ENCODE results near the gene FKBP2. TPM values are rescaled to one million over a fixed set of nuclear protein-coding genes. Genes with fewer than 3 reads are reported as not detected.
A peak's percentile ranks its signal among the peaks of the same experiment; 100 is the strongest.

FKBP2 gene
- total RNA-seq, 1 donor = 8.1 TPM

DNA sequence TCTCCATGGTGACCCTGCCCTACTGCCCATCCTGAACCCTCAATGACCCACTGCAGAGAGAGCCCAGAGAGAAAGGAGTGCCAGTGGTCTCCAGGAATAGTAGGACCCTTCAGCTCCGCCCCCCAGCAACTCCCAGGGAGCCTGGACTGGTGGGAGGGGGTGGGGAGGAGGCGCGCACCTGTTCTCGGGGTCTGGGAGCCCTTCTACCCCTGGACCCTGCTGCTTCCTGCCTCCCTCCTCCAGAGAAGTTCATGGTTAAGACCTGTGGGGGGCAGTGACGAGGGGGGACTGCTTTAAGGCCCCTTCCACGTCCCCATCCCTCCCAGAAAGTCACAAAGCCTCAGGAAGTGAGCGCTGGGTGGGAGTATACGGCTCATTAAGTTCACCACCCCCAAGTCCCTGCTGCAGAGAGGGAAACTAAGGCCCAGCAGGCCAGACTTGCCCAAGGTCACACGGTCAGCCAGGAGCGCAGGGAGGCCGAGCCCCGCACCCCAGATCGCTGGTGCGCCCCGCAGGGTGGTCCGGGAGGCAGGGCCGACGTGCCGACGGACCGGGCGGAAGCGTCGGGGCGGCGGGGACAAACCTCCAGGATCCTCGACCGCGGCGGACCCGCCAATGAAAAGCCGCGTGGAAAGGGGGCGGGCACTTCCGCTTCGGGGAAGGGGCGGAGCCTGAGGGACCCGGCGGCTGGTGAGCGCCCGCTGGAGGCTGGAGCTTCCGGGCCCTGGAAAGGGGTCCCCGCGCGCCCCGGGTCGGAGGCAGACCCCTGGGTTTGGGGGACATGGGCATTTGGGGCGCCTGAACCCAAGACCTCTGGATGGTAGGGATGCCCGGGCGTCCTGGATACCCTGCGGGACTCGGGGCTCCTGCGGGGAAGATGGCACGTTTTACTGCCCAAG, 15.0 kb upstream of the FKBP2 start, which contains the start of the genes NUDT22 and TRPT1:
TSS of gene NUDT22 (plus strand) at position 667 of the 899 bp plus-strand sequence. CDS start 379 bp downstream, outside the sequence.
TSS of gene TRPT1 (minus strand) at position 579 of the 899 bp plus-strand sequence. CDS start at position 253, 326 bp downstream.
- Histone ChIP-seq H3K4me1 (ENCODE audit: insufficient read depth, low read length) (peaks cover 49% of the 10 kb centered on the region), H3K9me3 (ENCODE audit: low read depth, low read length) (no peaks in the 10 kb centered on the region)

DNA sequence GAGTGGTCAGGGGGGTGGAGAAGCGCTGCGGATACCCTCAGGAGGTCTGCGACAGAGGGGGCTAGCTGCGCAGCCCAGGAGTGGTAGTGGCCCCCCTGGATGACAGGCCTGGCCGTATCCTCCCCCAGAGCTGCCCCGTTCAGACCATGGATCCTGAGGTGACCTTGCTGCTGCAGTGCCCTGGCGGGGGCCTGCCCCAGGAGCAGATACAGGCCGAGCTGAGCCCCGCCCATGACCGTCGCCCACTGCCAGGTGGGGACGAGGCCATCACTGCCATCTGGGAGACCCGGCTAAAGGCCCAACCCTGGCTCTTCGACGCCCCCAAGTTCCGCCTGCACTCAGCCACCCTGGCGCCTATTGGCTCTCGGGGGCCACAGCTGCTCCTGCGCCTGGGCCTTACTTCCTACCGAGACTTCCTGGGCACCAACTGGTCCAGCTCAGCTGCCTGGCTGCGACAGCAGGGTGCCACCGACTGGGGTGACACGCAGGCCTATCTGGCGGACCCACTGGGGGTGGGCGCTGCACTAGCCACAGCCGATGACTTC, 14.3 kb upstream of the FKBP2 start:
- no peaks in the 10 kb centered on the region for H3K27me3 ChIP-seq (ENCODE audit: insufficient read depth, low read length)
- H3K9me3 ChIP-seq (ENCODE audit: low read depth, low read length) = no peaks in the 10 kb centered on the region
- peaks cover 57% of the 10 kb centered on the region for H3K4me1 ChIP-seq (ENCODE audit: insufficient read depth, low read length)
- peak overlapping the region; percentile 79 for H3K4me3 ChIP-seq (ENCODE audit: low read length)

More for the DNA sequence above, 15.0 kb upstream of the FKBP2 start, which contains the start of the genes NUDT22 and TRPT1:
- H3K4me3 ChIP-seq (ENCODE audit: low read length) = peak within 1 kb of the TSS; percentile 79
- H3K27me3 ChIP-seq (ENCODE audit: insufficient read depth, low read length) = no peaks in the 10 kb centered on the region

DNA sequence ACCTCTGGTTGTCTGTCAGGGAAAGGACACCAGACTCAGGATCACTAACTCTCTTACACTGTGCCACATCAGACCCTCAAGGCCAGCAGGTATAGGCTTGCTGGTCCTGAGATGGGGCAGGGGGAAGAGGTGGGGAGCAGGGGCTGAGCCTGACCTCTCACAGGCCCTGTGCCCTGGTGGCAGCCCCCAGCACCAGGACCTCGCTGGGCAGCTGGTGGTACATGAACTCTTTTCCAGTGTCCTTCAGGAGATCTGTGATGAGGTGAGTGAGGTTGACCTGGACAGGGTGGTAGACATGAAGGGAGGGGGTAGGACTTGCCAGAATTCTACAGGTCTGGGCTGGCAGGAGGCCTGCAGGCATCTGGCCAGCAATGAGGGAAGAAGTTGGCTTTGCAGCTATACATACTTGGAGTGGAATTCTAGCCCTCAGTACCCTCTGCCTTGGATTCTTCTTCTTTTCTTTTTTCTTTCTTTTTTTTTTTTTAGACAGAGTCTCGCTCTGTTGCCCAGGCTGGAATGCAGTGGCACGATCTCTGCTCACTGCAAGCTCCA, 13.4 kb upstream of the FKBP2 start:
- no peaks in the 10 kb centered on the region for H3K27me3 ChIP-seq (ENCODE audit: insufficient read depth, low read length)
- H3K4me1 ChIP-seq (ENCODE audit: insufficient read depth, low read length) = peaks cover 66% of the 10 kb centered on the region
- peak overlapping the region; percentile 79 for H3K4me3 ChIP-seq (ENCODE audit: low read length)
- H3K9me3 ChIP-seq (ENCODE audit: low read depth, low read length) = no peaks in the 10 kb centered on the region

DNA sequence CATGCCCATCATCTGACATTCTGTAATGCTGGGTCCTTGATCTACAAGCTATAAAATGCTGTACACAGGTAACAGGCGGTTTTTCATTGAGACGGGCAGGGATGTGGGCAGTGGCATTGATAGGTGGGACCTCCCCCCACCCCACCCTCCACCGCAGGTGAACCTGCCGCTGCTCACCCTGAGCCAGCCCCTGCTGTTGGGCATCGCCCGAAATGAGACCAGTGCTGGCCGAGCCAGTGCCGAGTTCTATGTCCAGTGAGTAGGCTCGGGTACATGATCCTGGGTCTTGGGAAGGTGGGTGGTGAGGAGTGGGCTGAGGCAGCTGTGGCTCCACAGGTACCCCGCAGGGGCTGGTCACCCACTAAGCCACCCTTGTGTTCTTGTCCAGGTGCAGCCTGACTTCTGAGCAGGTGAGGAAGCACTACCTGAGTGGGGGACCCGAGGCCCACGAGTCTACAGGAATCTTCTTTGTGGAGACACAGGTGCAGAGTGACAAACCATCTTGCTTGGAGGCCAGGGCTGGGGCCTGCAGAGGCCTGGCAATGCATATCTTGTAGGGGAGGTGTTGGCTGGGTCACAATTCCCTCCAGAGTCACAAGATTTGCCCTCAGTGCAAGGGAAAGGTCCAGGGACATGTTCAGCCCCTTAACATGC, 11.7 kb upstream of the FKBP2 start:
- H3K27me3 ChIP-seq (ENCODE audit: insufficient read depth, low read length) = no peaks in the 10 kb centered on the region
- H3K9me3 ChIP-seq (ENCODE audit: low read depth, low read length) = no peaks in the 10 kb centered on the region
- no peak overlapping the region for H3K4me3 ChIP-seq (ENCODE audit: low read length)
- peaks cover 76% of the 10 kb centered on the region for H3K4me1 ChIP-seq (ENCODE audit: insufficient read depth, low read length)

DNA sequence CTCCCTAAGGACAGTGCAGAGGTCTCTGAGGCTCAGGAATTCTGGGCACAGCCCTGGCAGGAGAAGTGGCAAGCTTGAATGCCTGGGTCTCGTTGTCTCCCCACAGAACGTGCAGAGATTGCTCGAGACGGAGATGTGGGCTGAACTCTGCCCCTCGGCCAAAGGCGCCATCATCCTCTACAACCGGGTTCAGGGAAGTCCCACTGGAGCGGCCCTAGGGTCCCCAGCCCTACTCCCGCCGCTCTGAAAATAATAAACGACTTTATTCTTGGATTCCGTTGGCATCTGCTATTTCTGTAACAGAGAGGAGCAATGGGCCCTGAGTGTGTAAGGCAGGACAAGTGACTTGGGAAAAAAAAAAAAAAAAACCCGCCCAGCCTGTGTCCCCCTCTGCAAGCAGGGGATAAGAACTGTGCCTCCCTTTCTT, 11.1 kb upstream of the FKBP2 start:
- no peaks in the 10 kb centered on the region for H3K9me3 ChIP-seq (ENCODE audit: low read depth, low read length)
- H3K4me1 ChIP-seq (ENCODE audit: insufficient read depth, low read length) = peaks cover 72% of the 10 kb centered on the region
- H3K27me3 ChIP-seq (ENCODE audit: insufficient read depth, low read length) = no peaks in the 10 kb centered on the region
- peak overlapping the region; percentile 67 for H3K4me3 ChIP-seq (ENCODE audit: low read length)

DNA sequence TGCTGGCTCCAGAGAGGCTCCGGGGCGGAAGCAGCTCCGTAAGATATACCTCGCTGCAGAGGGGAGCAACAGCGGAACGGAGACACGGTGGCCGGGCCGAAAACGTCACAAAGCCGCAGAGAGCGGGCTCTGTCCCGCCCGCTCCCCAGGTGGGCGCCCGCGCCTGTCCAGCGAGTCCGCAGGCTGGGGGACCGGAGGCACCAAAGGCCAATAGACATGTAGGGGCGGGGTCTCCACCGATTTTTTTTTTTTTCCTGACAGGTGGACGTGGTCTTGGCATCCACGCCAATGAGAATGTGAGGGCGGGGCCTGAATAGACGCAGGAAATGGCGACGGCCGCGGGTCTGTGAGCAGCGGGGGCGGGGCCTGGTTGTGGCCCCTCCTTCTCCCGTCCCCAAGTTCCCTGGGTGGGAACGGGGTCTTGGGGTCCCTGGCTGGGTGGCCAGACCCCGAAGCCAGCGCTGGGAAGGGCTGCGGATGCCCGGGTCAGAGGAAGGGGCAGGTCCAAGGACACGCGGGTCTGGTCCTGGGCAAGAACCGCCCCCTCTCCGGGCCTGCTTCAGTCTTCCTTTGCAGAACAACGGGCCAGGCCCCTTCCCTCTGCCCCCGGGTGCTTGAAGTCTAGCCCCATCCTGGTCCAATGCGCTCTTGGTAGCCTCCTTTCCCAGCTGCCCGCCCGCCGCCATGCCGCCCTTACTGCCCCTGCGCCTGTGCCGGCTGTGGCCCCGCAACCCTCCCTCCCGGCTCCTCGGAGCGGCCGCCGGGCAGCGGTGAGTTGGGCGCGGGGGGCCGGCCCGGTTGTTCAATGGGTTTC, 10.5 kb upstream of the FKBP2 start, which contains the start of gene DNAJC4:
TSS of gene DNAJC4 (plus strand) at position 378 of the 814 bp plus-strand sequence. CDS start at position 685, 307 bp downstream.
- no peaks in the 10 kb centered on the region for H3K9me3 ChIP-seq (ENCODE audit: low read depth, low read length)
- H3K4me3 ChIP-seq (ENCODE audit: low read length) = peak within 1 kb of the TSS; percentile 67
- no peaks in the 10 kb centered on the region for H3K27me3 ChIP-seq (ENCODE audit: insufficient read depth, low read length)
- peaks cover 71% of the 10 kb centered on the region for H3K4me1 ChIP-seq (ENCODE audit: insufficient read depth, low read length)

DNA sequence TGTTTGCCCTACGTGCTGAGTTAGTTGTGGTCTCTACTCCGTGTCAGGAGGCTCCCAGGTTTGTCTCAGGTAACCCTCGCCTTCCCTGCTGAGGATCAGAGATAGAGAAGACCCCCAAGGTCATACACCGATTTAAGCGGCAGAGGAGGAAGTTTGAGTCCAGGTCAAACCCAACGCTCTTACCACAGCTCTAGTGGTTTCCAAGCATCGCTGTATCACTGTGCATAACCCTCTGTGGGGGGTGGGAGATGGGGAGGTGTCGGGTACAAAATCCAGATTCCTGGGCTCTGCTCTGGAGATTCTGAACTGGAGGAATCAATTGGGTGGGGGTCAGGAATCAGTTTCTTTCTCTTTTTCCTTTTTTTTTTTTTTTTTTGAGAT, 9.9 kb upstream of the FKBP2 start:
- Histone ChIP-seq H3K4me3 (ENCODE audit: low read length) (peak overlapping the region; percentile 67), H3K27me3 (ENCODE audit: insufficient read depth, low read length) (no peaks in the 10 kb centered on the region), H3K9me3 (ENCODE audit: low read depth, low read length) (no peaks in the 10 kb centered on the region), H3K4me1 (ENCODE audit: insufficient read depth, low read length) (peaks cover 72% of the 10 kb centered on the region)

DNA sequence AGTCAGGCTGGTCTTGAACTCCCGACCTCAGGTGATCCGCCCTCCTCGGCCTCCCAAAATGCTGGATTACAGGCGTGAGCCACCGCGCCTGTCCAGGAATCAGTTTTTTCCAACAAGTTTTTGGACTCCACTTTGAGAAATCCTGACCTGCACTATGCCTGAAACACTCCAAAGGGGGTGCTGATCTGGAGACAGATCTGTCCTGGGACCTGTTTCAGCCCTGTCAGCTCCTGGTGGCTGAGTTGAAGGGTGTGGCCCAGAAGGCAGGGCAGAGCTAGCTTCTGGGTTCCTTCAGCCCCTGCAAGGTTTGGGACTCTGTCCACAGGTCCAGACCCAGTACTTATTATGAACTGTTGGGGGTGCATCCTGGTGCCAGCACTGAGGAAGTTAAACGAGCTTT, 9.3 kb upstream of the FKBP2 start:
- Histone ChIP-seq H3K27me3 (ENCODE audit: insufficient read depth, low read length) (no peaks in the 10 kb centered on the region), H3K9me3 (ENCODE audit: low read depth, low read length) (no peaks in the 10 kb centered on the region), H3K4me1 (ENCODE audit: insufficient read depth, low read length) (peaks cover 72% of the 10 kb centered on the region), H3K4me3 (ENCODE audit: low read length) (no peak overlapping the region)

DNA sequence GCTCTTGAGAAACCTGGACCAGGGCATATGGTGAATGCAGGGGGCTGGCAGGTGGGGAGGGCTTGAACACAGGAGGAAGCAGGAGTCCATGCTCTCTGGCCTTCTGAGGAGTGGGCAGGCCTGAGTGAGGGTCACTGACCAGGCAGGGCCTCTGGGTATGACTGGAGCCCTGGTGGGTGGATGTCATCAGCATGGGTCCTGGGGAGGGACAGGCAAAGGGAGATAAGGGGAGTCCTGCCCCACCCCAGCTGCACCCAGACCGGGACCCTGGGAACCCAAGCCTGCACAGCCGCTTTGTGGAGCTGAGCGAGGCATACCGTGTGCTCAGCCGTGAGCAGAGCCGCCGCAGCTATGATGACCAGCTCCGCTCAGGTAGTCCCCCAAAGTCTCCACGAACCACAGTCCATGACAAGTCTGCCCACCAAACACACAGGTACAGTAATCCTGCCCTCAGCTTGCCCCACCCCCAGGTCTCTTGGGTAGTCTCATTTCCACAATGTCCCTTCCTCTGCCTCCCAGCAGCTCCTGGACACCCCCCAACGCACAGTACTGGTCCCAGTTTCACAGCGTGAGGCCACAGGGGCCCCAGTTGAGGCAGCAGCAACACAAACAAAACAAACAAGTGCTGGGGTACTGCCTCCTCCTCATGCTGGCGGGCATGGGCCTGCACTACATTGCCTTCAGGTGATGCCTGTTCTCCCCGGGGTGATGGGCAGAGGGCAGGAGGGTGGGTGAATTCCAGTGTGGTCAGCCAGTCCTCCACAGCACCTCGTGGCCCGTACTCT, 8.5 kb upstream of the FKBP2 start:
- no peaks in the 10 kb centered on the region for H3K27me3 ChIP-seq (ENCODE audit: insufficient read depth, low read length)
- no peaks in the 10 kb centered on the region for H3K9me3 ChIP-seq (ENCODE audit: low read depth, low read length)
- H3K4me1 ChIP-seq (ENCODE audit: insufficient read depth, low read length) = peaks cover 65% of the 10 kb centered on the region
- H3K4me3 ChIP-seq (ENCODE audit: low read length) = no peak overlapping the region

DNA sequence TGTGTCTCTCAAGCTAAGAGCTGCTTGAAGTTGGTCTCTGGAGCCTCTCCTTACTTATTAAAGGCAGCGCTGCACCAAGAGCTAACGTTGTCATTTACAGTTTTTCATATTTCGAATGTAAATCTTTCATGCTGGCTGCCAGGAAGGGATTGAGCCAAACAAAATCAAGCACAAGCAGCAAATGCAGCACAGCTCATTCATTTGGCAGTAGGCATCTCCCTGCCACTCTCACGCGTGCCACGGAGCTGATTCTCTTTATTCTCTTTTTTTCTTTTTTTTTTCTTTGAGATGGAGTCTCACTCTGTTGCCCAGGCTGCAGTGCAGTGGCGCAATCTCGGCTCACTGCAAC, 8.0 kb upstream of the FKBP2 start:
- no peaks in the 10 kb centered on the region for H3K27me3 ChIP-seq (ENCODE audit: insufficient read depth, low read length)
- peaks cover 65% of the 10 kb centered on the region for H3K4me1 ChIP-seq (ENCODE audit: insufficient read depth, low read length)
- no peaks in the 10 kb centered on the region for H3K9me3 ChIP-seq (ENCODE audit: low read depth, low read length)
- H3K4me3 ChIP-seq (ENCODE audit: low read length) = no peak overlapping the region

DNA sequence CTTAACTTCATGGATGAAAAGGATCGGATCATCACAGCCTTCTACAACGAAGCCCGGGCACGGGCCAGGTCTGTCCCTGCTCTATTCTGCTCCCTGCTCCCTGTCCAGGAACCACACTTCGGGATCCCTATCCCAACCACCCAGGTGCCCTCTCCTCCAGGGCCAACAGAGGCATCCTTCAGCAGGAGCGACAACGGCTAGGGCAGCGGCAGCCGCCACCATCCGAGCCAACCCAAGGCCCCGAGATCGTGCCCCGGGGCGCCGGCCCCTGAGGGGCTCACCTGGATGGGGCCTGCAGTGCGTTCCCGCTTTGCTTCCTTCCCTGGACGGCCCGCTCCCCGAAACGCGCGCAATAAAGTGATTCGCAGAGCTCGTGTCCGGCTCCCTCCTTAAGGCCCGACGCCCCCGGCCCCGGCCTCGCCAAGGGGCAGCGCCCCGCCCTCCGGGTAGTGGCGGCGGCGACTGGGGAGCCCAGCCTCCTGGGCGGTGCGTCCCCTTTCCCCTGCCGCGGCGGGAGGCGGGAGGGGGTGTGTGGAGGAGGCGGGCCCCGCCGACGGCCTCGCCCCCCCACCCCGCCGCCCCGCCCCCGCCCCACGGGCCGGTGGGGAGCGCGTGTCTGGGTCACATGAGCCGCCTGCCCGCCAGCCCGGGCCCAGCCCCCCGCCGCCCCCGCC, 6.8 kb upstream of the FKBP2 start, which contains the start of gene VEGFB:
TSS of gene VEGFB (plus strand) at position 672 of the 674 bp plus-strand sequence. CDS start 250 bp downstream, outside the sequence.
- Histone ChIP-seq H3K4me3 (ENCODE audit: low read length) (peak within 1 kb of the TSS; percentile 42), H3K27me3 (ENCODE audit: insufficient read depth, low read length) (no peaks in the 10 kb centered on the region), H3K4me1 (ENCODE audit: insufficient read depth, low read length) (peaks cover 72% of the 10 kb centered on the region), H3K9me3 (ENCODE audit: low read depth, low read length) (no peaks in the 10 kb centered on the region)

DNA sequence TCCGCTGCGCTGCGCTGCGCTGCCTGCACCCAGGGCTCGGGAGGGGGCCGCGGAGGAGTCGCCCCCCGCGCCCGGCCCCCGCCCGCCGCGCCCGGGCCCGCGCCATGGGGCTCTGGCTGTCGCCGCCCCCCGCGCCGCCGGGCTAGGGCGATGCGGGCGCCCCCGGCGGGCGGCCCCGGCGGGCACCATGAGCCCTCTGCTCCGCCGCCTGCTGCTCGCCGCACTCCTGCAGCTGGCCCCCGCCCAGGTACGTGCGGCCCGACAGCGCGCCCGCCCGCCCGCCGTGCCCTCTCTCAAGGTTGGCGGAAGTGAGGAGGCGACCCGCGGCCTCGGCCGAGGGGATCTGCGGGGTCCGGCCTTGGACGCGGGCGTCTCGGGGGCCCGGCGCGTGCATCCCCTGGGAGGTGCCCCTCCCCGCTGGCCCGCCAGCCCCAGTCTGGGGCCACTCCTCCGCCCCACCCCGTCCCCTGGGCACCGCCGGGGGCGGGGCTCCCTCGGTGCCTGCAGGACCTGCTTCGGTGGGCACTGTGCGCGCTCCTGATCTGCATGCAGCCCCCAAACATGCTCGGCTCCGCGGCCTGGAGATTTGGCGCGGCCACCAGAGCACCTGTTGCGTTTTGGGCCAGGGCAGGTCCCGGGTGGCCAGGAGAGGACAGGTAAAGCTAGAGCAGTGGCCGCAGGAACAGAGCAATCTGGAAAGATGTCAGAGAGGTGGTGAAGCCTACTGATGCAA, 6.1 kb upstream of the FKBP2 start:
- Histone ChIP-seq H3K4me3 (ENCODE audit: low read length) (peak overlapping the region; percentile 42), H3K4me1 (ENCODE audit: insufficient read depth, low read length) (peaks cover 72% of the 10 kb centered on the region), H3K27me3 (ENCODE audit: insufficient read depth, low read length) (no peaks in the 10 kb centered on the region), H3K9me3 (ENCODE audit: low read depth, low read length) (no peaks in the 10 kb centered on the region)

All from mononuclear cell (primary cell).